ENCODE data around the gene HINT2.

HINT2 gene

GRCh38 chr9:35783418-35783817 is 31.4 kb downstream of the HINT2 start:
- peaks cover 53% of the 10 kb centered on the region for H3K36me3 Mint-ChIP-seq
- ATAC-seq = no peak
- H3K27ac Mint-ChIP-seq = no peak overlapping the region
- H3K4me3 Mint-ChIP-seq = no peak overlapping the region
- H3K9me3 Mint-ChIP-seq = no peaks in the 10 kb centered on the region
- DNase-seq (ENCODE audit: low spot score in 2 of 2) = no peak
- H3K4me1 Mint-ChIP-seq = no peaks in the 10 kb centered on the region

DNA sequence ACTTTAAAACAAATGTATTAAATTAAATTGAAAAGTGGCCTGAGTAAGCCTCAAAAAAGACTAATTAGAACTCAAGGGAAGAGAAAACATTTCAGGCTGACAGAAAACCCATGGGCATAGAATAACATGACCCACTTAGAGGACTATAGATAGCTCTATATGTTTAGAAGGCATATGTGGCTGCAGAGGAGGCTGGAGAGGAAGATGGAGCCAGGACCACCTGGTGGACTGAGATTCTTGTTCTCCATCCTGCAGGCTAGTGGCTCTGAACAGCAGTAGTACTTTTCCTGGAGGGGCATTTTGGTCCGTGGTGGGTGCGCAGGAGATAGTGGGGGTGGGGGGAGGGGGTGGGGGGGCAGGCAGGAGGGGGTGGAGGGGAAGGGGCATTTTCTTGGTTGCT is 33.8 kb downstream of the HINT2 start:
- DNase-seq (ENCODE audit: low spot score in 2 of 2) = no peak
- no peak for ATAC-seq
- peaks cover 2% of the 10 kb centered on the region for H3K4me1 Mint-ChIP-seq
- H3K36me3 Mint-ChIP-seq = peaks cover 49% of the 10 kb centered on the region
- H3K9me3 Mint-ChIP-seq = no peaks in the 10 kb centered on the region
- H3K27ac Mint-ChIP-seq = no peak overlapping the region
- H3K4me3 Mint-ChIP-seq = no peak overlapping the region

DNA sequence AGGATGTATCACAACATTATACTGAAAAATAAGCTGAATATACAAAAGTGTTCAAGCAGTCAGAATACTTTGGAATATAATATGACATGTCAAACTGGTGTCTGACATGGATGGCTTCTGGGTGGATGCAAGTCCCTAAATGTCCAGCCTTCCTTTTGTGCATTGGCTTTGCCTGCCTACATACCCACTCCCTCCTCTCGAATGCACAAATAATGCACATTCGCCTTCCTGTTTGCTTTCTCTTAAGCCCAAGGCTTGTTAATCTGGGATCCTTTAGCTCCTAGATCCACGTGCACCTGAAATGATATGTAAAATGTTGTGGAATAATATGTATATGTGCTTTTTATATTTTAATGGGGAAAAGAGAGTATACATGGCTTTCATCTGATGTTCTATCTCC is 36.3 kb downstream of the HINT2 start:
- DNase-seq (ENCODE audit: low spot score in 2 of 2) (no peak), ATAC-seq (no peak)
- Mint-ChIP-seq H3K4me3 (no peak overlapping the region), H3K36me3 (peaks cover 34% of the 10 kb centered on the region), H3K9me3 (no peaks in the 10 kb centered on the region), H3K4me1 (peaks cover 6% of the 10 kb centered on the region), H3K27ac (no peak overlapping the region)

DNA sequence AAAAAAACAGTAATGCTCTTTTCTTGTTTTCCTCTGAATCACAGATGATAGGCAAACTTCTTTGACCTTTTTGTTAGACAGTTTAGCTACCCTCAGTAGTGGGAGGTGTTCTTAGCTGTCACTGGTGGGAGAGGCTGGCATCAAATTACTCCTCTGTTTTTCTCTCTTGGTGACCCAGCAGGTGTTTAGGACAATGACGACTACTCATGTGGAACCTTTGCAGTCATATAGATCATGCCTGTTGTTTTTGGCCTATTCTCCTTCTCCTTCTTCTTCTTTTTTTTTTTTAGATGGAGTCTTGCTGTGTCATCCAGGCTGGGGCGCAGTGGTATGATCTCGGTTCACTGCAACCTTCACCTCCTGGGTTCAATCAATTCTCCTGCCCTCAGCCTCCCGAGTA is 38.8 kb downstream of the HINT2 start:
- DNase-seq (ENCODE audit: low spot score in 2 of 2) (no peak), ATAC-seq (no peak)
- no peaks in the 10 kb centered on the region for H3K9me3 Mint-ChIP-seq
- no peak overlapping the region for H3K27ac Mint-ChIP-seq
- peaks cover 16% of the 10 kb centered on the region for H3K36me3 Mint-ChIP-seq
- no peak overlapping the region for H3K4me3 Mint-ChIP-seq
- H3K4me1 Mint-ChIP-seq = peaks cover 6% of the 10 kb centered on the region

DNA sequence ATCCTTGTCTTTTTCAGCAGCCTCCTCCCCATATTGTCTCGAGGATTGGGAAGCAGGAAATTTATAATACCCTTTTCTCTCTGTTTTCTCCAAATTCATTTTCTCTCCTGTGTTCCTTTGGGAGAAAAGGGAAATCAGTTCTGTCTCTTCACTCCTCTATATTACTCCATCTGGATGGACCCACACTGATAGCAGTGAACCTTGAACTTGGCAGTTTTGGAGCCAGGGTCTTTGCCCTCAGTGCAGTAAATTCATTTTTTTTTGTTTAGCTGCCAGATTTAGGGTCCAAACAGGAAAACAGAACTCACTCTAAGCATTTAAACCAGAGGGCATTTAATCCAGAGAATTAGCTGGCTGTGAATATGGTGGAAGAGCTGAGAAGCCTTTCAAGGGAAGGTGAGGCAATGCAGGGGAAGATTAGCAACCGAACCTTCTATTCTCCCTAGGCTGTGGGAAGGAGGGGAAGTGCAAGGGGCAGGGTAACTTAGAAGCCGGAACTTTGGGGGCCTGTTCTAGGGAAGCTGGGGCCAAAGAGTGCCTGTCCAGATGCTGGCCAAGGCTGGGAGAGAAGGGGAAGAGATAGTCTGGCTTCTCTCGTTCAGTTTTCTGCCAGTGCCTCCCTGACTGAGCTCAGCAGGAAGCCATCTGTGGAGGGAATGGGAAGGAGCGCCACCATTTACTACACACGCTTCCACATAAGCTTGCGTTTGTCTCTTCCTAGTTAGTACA is 39.8 kb downstream of the HINT2 start:
- Mint-ChIP-seq H3K4me1 (peaks cover 6% of the 10 kb centered on the region), H3K9me3 (no peaks in the 10 kb centered on the region), H3K36me3 (peaks cover 16% of the 10 kb centered on the region), H3K27ac (peak overlapping the region; percentile 6), H3K4me3 (no peak overlapping the region)
- no peak for ATAC-seq
- DNase-seq (ENCODE audit: low spot score in 2 of 2) = no peak

DNA sequence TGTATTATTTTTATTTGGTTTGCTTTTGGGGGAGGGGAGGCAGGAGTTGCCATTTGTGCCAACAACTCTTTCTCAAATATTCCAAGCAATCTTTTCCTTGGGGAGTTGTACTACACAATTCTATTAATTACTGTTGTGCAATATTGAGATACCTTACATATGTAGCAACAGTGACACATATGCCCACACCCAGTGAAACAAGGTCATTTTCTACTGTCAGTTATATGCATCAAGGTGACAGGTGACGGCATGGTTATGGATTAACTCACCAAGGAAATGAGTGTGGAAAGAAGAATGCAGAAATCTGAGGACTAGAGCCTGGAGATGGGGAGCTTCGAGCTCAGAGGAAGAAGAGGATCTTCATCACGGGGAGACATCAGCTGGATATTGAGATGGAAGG is 42.9 kb downstream of the HINT2 start:
- ATAC-seq = no peak
- H3K36me3 Mint-ChIP-seq = peaks cover 9% of the 10 kb centered on the region
- no peak for DNase-seq (ENCODE audit: low spot score in 2 of 2)

DNA sequence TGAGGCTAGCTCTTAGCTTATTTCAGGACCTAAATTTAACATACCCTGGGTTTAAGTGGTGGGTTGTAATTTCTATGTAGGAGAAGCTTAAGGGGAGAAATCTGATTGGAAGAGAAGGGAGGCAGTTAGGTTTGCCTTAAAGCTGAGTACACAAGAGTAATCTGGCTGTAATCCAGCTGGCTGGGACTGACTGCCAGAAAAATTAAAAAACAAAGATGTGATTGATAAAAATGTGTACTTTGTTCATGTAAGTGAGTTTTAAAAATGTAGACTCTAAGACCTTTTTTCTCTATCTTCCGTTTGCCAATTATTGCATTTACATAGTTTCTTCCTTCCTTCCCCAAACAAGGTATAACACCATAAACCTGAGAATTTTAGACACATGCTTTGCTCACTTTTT is 43.3 kb downstream of the HINT2 start:
- Mint-ChIP-seq H3K4me1 (peaks cover 6% of the 10 kb centered on the region), H3K9me3 (no peaks in the 10 kb centered on the region), H3K4me3 (no peak overlapping the region), H3K27ac (no peak overlapping the region), H3K36me3 (peaks cover 5% of the 10 kb centered on the region)
- DNase-seq (ENCODE audit: low spot score in 2 of 2) = no peak
- ATAC-seq = no peak

More for the DNA sequence above, 42.9 kb downstream of the HINT2 start:
- H3K27ac Mint-ChIP-seq = no peak overlapping the region
- peaks cover 6% of the 10 kb centered on the region for H3K4me1 Mint-ChIP-seq
- no peaks in the 10 kb centered on the region for H3K9me3 Mint-ChIP-seq
- H3K4me3 Mint-ChIP-seq = no peak overlapping the region

DNA sequence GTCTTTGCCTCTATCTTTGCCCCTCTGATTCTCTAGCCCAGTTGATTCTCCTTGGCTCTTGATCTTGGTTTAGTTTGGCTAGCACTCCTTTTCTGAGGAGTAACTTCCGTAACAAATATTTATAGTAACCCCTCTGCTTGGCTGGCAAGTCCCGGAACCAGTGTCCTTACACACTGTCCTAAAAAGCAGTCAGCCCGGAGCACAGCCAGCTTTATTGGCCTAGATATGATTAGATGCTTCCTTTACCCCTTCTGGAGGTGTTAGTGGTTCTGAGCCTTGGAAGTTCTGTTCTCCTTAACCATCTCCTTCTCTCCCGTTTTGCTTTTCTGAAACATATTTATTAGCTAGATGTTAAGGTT is 43.8 kb downstream of the HINT2 start:
- ATAC-seq = no peak
- Mint-ChIP-seq H3K9me3 (no peaks in the 10 kb centered on the region), H3K27ac (no peak overlapping the region), H3K4me3 (no peak overlapping the region), H3K36me3 (peaks cover under 1% of the 10 kb centered on the region), H3K4me1 (peaks cover 3% of the 10 kb centered on the region)
- DNase-seq (ENCODE audit: low spot score in 2 of 2) = no peak

GRCh38 chr9:35769763-35770162 is 45.1 kb downstream of the HINT2 start:
- no peaks in the 10 kb centered on the region for H3K9me3 Mint-ChIP-seq
- no peaks in the 10 kb centered on the region for H3K4me1 Mint-ChIP-seq
- H3K4me3 Mint-ChIP-seq = no peak overlapping the region
- no peak overlapping the region for H3K27ac Mint-ChIP-seq
- DNase-seq (ENCODE audit: low spot score in 2 of 2) = no peak
- H3K36me3 Mint-ChIP-seq = no peaks in the 10 kb centered on the region
- ATAC-seq = no peak

DNA sequence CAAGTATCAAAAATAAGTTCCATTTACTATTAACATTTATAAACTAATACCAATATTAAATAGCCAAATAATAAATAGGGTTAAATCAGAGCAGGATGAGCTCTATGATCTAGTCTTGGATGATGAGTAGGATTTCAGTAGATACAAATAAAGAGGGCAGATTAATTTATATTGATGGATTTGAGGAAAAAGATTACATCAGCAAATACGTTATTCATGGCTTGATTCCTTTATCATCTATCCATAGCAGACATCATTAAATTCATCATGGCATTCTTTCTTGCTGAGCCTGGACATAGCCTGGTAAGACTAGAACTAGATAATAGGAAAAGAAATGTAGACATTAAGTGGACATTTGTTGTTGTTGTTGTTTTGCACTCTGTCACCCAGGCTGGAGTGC is 47.4 kb downstream of the HINT2 start:
- Mint-ChIP-seq H3K36me3 (peaks cover 6% of the 10 kb centered on the region), H3K27ac (no peak overlapping the region), H3K4me3 (no peak overlapping the region), H3K4me1 (peaks cover 4% of the 10 kb centered on the region), H3K9me3 (no peaks in the 10 kb centered on the region)
- ATAC-seq (no peak), DNase-seq (ENCODE audit: low spot score in 2 of 2) (no peak)

DNA sequence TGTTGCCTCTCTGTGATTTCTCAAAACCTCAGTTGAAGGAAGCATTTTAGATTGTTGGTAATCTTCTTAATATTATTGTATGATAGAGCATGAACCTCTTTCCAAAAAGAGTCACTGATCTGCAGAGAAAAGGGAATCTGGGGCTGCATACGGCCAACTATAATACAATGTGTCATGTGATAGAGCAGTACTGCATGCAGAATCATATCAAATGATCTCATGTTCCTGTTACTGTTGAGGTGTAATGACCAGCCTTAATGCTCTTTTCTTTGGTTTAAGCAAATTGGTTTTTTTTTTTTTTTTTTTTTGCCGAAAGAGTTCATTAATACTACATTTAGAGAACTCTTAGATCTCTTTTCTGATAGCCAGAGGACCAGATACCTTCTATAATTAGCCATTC is 47.8 kb downstream of the HINT2 start:
- Mint-ChIP-seq H3K4me1 (peaks cover 4% of the 10 kb centered on the region), H3K36me3 (peaks cover 6% of the 10 kb centered on the region), H3K27ac (no peak overlapping the region), H3K9me3 (no peaks in the 10 kb centered on the region), H3K4me3 (no peak overlapping the region)
- no peak for DNase-seq (ENCODE audit: low spot score in 2 of 2)
- ATAC-seq = no peak

- Mint-ChIP-seq H3K4me1 (peaks cover 15% of the 10 kb centered on the region), H3K4me3 (no peak overlapping the region), H3K36me3 (peaks cover 6% of the 10 kb centered on the region), H3K9me3 (no peaks in the 10 kb centered on the region), H3K27ac (no peak overlapping the region)
- DNase-seq (ENCODE audit: low spot score in 2 of 2) = no peak
- ATAC-seq = no peak
These were observed 51.0 kb downstream of the HINT2 start for GRCh38 chr9:35763803-35764202.

GRCh38 chr9:35763181-35763580 is 51.7 kb downstream of the HINT2 start:
- no peak for DNase-seq (ENCODE audit: low spot score in 2 of 2)
- Mint-ChIP-seq H3K9me3 (no peaks in the 10 kb centered on the region), H3K27ac (no peak overlapping the region), H3K36me3 (peaks cover 6% of the 10 kb centered on the region), H3K4me3 (no peak overlapping the region), H3K4me1 (peaks cover 22% of the 10 kb centered on the region)
- no peak for ATAC-seq
